Lung (tissue), 12 donors: ENCODE measurements around the gene PXMP4. TPM values are rescaled to one million over a fixed set of nuclear protein-coding genes. Genes with fewer than 3 reads are reported as not detected.

Experiments
- ATAC-seq: fragments of 200-7000 bp; cut with Tn5 transposase; one replicate; pipeline ENCODE4 v1.9.1; 2020; ENCODE audit warnings: moderate number of reproducible peaks; ENCODE audit not compliant: insufficient read depth, low FRiP score
- DNase-seq, 3 donors: peaks; one replicate each; pipeline ENCODE4 v3.0.0-alpha.2; 2013 to 2017
- H3K27ac ChIP-seq, 2 donors: one replicate each; pipeline ENCODE4 v1.5.1; 2013; ENCODE audit warnings: mild to moderate bottlenecking in 2 of 2, moderate library complexity in 2 of 2, control low read depth in 1 of 2, inconsistent platforms in 1 of 2, low read depth in 1 of 2, low read length in 1 of 2
- H3K27me3 ChIP-seq, 3 donors: one replicate each; pipeline ENCODE4 v1.5.1; 2013; ENCODE audit warnings: low read length in 2 of 3; ENCODE audit not compliant: control insufficient read depth in 3 of 3, insufficient read depth in 3 of 3
- H3K36me3 ChIP-seq, 4 donors: one replicate each; pipeline ENCODE4 v1.5.1; 2013; ENCODE audit warnings: low read length in 4 of 4, mild to moderate bottlenecking in 1 of 4, moderate library complexity in 1 of 4; ENCODE audit not compliant: control insufficient read depth in 4 of 4, insufficient read depth in 4 of 4
- H3K4me1 ChIP-seq, 5 donors: one replicate each; pipeline ENCODE4 v1.5.1; 2013; ENCODE audit warnings: low read length in 5 of 5, mild to moderate bottlenecking in 2 of 5, moderate library complexity in 1 of 5; ENCODE audit not compliant: control insufficient read depth in 5 of 5, insufficient read depth in 5 of 5
- H3K4me3 ChIP-seq: one replicate; pipeline ENCODE4 v1.5.1; 2013; ENCODE audit warnings: mild to moderate bottlenecking, control low read depth, moderate library complexity
- H3K9ac ChIP-seq, 2 donors: one replicate each; pipeline ENCODE4 v1.5.1; 2013; ENCODE audit warnings: low read length in 2 of 2, control low read depth in 1 of 2; ENCODE audit not compliant: insufficient read depth in 1 of 2
- H3K9me3 ChIP-seq, 4 donors: one replicate each; pipeline ENCODE4 v1.5.1; 2013; ENCODE audit warnings: low read length in 3 of 4, mild to moderate bottlenecking in 1 of 4, moderate library complexity in 1 of 4; ENCODE audit not compliant: control insufficient read depth in 4 of 4, insufficient read depth in 3 of 4
- CTCF ChIP-seq: IDR thresholded peaks from 2 replicates; pipeline ENCODE4 v1.5.1; 2012; ENCODE audit warnings: mild to moderate bottlenecking; ENCODE audit errors: control extremely low read depth, extremely low read depth
- WGBS, 2 donors: extraction: QIAGEN DNeasy Blood & Tissue Kit; methylation state at CpG; one replicate each; pipeline ENCODE4 v1.1.7; 2013; 5-methylcytosine and 5-hydroxymethylcytosine counted together
- polyA plus RNA-seq, 2 donors: library from polyadenylated mRNA; stranded (reverse); fragments of 200-250 nt; gene quantifications; one replicate each; pipeline ENCODE4 v1.2.1, GENCODE V29; 2013
- total RNA-seq, 2 donors: library from RNA; depleted of rRNA in 1 of 2; stranded (reverse); fragments of >200 nt in 1 of 2; gene quantifications; one replicate each; pipeline ENCODE4 v1.2.1, GENCODE V29; 2014 to 2021
- donor health status: control.
- donor health status: control.
- donor health status: Bipolar disorder and iron deficiency.
- donor health status: healthy.
- donor health status: DM: yes; HTN: yes; CAD: no.

PXMP4 gene
- total and polyA plus RNA-seq, 4 donors: 10.2 to 36.8 (median 26.8) TPM

DNA sequence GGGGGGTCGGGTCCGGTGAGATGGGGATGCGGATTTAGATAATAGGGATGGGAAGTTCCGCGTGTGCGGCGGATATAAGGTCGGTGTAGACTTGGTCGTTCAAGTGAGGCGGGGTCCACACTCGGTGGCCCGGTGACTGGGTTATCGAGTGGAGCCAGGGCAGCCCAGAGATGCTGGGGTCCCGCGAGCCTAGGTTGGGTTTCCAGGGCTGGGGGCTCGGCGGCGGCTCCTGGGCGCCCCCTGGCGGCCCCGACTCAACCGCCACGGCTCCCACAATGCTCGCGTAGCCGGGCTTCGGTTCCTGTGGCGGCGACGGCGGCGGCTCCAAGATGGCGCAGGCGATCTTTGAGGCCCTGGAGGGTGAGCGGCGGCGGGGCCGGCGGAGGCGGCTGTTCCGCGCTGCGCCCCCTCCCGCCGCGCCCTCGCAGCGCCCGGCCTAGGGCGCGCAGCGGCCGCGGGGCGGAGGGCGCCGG is 11.6 kb upstream of the PXMP4 start, which contains the start of gene ZNF341:
ZNF341 (plus strand) TSS at position 304 of the 473 bp plus-strand sequence; CDS start at position 330, 26 bp downstream.
- H3K4me1 ChIP-seq: peaks cover 0 to 21% (median 12%) of the 10 kb centered on the region in 5 donors
- WGBS, 2 donors: 2 to 3% methylated on average over 55 to 57 of the region's 57 CpGs

GRCh38 chr20:33730946-33731692 is 11.0 kb upstream of the PXMP4 start:
- 80 to 85% methylated on average over 18 of the region's 18 CpGs for WGBS, 2 donors
- peaks cover 0 to 21% (median 12%) of the 10 kb centered on the region in 5 donors for H3K4me1 ChIP-seq
- H3K36me3 ChIP-seq: no peaks in the 10 kb centered on the region
- H3K27ac ChIP-seq: peak overlapping the region; percentile 89 to 94
- ATAC-seq (no peak), DNase-seq (no peak)
- peak overlapping the region; percentile 63 to 83 for H3K9ac ChIP-seq
- H3K27me3 ChIP-seq: no peaks in the 10 kb centered on the region
- H3K9me3 ChIP-seq: no peaks in the 10 kb centered on the region
- H3K4me3 ChIP-seq: peak overlapping the region; percentile 56
- no peak for TF ChIP-seq CTCF

More for the DNA sequence above, 11.6 kb upstream of the PXMP4 start, which contains the start of gene ZNF341:
- DNase-seq (peak in 1 of 3 donors; percentile 94), ATAC-seq (peak; percentile 83)
- H3K9me3 ChIP-seq: peaks cover 0 to 2% (median under 1%) of the 10 kb centered on the region in 4 donors
- no peaks in the 10 kb centered on the region for H3K27me3 ChIP-seq
- TF ChIP-seq CTCF: peak; percentile 52
- peaks cover 0 to 2% (median 0%) of the 10 kb centered on the region in 4 donors for H3K36me3 ChIP-seq
- peak within 1 kb of the TSS; percentile 94 to 96 for H3K27ac ChIP-seq
- peak within 1 kb of the TSS; percentile 63 to 83 for H3K9ac ChIP-seq
- peak within 1 kb of the TSS; percentile 61 for H3K4me3 ChIP-seq

GRCh38 chr20:33729101-33729500 is 9.0 kb upstream of the PXMP4 start:
- Histone ChIP-seq H3K4me3 (no peak overlapping the region), H3K36me3 (no peaks in the 10 kb centered on the region), H3K9me3 (no peaks in the 10 kb centered on the region), H3K27me3 (no peaks in the 10 kb centered on the region), H3K4me1 (peaks cover 0 to 16% (median 10%) of the 10 kb centered on the region in 5 donors), H3K27ac (no peak overlapping the region), H3K9ac (no peak overlapping the region)
- TF ChIP-seq CTCF: no peak
- WGBS, 2 donors: 69 to 86% methylated on average over 4 of the region's 4 CpGs
- no peak for DNase-seq
- ATAC-seq: no peak
